Measurements from ENCODE around the gene TMEM272.
A peak's percentile ranks its signal among the peaks of the same experiment; 100 is the strongest.

TMEM272 gene

DNA sequence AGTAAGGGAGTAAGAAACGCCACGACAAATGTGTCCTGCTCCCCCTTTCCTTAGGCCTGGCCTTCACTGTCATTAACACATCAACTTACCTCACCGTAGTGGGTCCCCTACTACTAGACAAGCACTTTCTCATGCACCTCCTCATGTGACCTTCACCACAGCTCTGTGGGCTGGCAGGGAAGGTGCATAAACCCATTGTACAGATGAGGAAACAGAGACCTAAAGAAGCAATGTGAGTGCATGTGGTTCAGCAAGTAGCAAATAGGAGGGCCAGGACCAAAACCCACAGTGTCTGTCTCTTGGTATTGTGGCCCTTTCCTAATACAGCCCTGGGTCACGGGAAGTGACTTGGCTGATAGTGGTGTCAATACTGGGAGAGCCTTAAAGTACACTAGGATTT is 22.1 kb upstream of the TMEM272 start:
- TF ChIP-seq, protein P1, sequence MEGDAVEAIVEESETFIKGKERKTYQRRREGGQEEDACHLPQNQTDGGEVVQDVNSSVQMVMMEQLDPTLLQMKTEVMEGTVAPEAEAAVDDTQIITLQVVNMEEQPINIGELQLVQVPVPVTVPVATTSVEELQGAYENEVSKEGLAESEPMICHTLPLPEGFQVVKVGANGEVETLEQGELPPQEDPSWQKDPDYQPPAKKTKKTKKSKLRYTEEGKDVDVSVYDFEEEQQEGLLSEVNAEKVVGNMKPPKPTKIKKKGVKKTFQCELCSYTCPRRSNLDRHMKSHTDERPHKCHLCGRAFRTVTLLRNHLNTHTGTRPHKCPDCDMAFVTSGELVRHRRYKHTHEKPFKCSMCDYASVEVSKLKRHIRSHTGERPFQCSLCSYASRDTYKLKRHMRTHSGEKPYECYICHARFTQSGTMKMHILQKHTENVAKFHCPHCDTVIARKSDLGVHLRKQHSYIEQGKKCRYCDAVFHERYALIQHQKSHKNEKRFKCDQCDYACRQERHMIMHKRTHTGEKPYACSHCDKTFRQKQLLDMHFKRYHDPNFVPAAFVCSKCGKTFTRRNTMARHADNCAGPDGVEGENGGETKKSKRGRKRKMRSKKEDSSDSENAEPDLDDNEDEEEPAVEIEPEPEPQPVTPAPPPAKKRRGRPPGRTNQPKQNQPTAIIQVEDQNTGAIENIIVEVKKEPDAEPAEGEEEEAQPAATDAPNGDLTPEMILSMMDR (conservative IDR thresholded peaks at IDR 0.05), result no peak

GRCh38 chr13:51865838-51866237 is 20.9 kb upstream of the TMEM272 start:
- no peak overlapping the region for H3K27ac ChIP-seq
- TF ChIP-seq, protein P1 (conservative IDR thresholded peaks at IDR 0.05), result no peak

More for the DNA sequence above, 22.1 kb upstream of the TMEM272 start:
- H3K27ac ChIP-seq, result no peak overlapping the region

DNA sequence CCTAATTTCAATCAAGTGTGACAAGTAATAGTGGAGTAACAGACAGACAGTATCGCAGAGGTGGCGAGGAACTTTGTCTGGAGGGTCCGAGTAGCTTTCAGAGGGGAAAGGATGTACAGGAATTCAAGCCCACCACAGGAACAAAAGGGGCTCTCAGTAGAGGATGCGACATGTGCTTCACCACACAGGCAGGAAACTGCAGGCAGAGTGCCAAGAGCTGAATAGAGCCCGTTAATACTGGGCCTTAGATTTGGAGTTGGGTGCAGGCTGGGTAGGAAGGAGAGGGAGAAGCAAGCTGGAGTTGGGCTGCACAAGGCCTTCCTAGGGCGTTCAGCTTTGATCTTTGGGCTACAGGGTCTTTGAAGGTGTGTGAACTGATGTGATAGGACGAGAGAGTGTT is 18.0 kb upstream of the TMEM272 start:
- no peak overlapping the region for H3K27ac ChIP-seq
- TF ChIP-seq, protein P1 (conservative IDR thresholded peaks at IDR 0.05), result no peak

DNA sequence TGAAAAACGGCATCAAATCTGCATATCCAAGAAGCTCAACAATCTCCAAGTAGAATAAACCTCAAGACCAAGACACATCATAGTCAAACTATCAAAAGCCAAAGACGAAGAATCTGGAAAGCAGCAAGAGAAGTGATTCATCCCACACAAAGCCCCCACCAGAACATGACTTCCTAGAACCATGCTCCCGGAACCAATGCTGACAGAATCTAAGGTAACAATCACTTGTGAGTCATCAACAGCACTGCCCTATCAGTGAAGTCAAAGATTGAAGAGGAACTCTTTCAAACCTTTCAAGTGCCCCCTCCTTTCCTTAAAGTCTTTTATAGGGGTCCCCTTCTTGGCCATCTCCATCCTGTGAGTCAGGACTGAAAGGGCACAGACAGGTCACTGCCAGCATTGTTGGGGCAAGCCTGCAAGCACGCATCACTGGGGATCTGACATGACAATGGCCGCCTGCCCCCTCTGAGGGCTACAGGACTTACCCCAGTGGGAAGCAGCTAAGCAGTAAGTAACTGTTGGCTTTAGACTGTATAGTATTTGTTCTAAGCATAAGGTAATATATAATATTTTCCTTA is 16.8 kb upstream of the TMEM272 start, which contains the start of gene CCDC70:
Gene CCDC70, plus strand, starts transcription at position 247 of the 578 bp plus-strand sequence. CDS start 3,443 bp downstream, outside the sequence.
- TF ChIP-seq, protein P1 (conservative IDR thresholded peaks at IDR 0.05), result no peak
- no peak within 1 kb of the TSS for H3K27ac ChIP-seq

DNA sequence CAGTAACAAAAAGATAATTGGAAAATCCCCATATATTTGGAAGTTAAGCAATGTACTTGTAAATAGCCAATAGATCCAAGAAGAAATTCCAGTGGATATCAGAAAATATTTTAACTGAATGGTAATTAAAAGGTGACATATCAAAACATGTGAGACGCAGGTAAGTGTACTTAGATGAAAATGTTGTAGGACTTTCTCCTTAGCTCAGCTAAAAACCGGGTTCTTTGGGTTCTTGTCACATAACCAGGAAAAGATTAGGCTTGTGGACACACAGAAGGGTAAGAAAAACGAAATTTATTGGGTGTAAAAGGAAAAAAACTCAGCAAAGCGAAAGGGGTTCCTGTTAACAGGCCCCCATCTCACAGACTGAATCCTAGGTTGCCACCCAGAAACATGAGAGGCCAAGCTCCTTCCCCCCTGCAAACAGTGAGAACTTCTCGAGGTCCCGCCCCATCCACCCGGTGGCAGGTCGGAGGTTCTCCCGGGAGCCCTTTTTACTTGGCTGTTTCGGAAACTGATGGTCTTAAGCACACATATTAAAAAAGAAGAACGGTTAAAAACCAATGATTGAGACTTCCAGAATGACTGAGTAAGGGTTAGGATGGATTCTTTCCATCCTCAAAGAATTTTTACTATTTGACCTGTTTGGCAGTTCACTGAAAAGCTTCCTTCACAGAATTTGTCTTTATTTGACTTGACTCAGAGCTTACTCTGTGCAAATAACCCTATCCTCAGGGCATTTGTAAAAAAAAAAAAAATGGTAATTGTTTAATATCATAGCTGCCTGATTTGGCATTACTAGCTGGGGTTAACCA is 13.7 kb upstream of the TMEM272 start:
- TF ChIP-seq, protein P1 (conservative IDR thresholded peaks at IDR 0.05), result no peak
- H3K27ac ChIP-seq, result no peak overlapping the region

GRCh38 chr13:51856998-51857397 is 12.0 kb upstream of the TMEM272 start:
- TF ChIP-seq, protein P1 (conservative IDR thresholded peaks at IDR 0.05), result no peak
- H3K27ac ChIP-seq, result peak overlapping the region; percentile 19

DNA sequence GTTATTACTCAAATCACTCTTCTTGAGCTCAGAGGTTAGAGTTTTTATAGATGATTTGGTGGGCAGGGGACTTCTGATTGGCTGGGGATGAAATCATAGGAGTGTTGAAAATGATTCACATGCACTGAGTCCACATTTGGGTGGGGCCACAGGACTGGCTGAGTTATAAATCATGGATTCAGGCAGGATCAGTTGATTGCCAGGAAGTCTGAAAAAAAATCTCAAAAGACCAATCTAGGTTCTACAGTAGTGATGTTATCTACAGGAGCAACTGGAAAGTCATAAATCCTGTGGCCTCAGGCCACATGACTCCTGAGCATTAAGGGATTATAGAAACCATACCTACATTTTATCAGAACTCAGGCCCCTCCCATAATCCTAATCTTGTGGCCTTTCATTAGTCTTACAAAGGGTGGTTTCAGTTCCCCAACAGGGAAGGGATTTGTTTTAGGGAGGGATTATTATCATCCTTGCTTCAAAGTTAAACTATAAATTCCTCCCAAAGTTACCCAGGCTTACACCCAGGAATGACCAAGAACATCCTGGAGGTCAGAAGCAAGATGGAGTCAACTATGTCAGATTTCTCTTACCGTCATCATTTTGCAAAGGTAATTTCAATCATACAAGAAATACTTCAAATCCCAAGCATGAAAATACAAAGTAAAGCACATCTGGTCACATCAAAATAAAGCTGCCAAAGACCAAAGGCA is 11.2 kb upstream of the TMEM272 start:
- H3K27ac ChIP-seq, result peak overlapping the region; percentile 19
- TF ChIP-seq, protein P1 (conservative IDR thresholded peaks at IDR 0.05), result no peak
